ENCODE measurements around the gene ZNF417.

Gene ZNF417

GRCh38 chr19:57927587-57927986, 11.2 kb upstream of the ZNF417 start:
- TF ChIP-seq OSR1 (CRISPR knock-in tag; IDR thresholded peaks at IDR 0.05) (no peak), ZNF565 (CRISPR knock-in tag; conservative IDR thresholded peaks at IDR 0.05; ENCODE audit: low read depth) (no peak), GLIS3 (CRISPR knock-in tag; IDR thresholded peaks at IDR 0.05) (no peak), ZNF8 (CRISPR knock-in tag; IDR thresholded peaks at IDR 0.05) (no peak), RARB (CRISPR knock-in tag; IDR thresholded peaks at IDR 0.05) (no peak), ARNTL (CRISPR knock-in tag; IDR thresholded peaks at IDR 0.05; ENCODE audit: borderline replicate concordance, low read depth) (no peak)
- ATAC-seq: no peak

GRCh38 chr19:57914531-57914930, 1.9 kb downstream of the ZNF417 start:
- no peak for ATAC-seq
- TF ChIP-seq ZNF565 (CRISPR knock-in tag; conservative IDR thresholded peaks at IDR 0.05; ENCODE audit: low read depth): no peak
- no peak for TF ChIP-seq ZC3H10 (CRISPR knock-in tag; IDR thresholded peaks at IDR 0.05)
- no peak for TF ChIP-seq ISL1 (CRISPR knock-in tag; IDR thresholded peaks at IDR 0.05)
- TF ChIP-seq, protein P1, sequence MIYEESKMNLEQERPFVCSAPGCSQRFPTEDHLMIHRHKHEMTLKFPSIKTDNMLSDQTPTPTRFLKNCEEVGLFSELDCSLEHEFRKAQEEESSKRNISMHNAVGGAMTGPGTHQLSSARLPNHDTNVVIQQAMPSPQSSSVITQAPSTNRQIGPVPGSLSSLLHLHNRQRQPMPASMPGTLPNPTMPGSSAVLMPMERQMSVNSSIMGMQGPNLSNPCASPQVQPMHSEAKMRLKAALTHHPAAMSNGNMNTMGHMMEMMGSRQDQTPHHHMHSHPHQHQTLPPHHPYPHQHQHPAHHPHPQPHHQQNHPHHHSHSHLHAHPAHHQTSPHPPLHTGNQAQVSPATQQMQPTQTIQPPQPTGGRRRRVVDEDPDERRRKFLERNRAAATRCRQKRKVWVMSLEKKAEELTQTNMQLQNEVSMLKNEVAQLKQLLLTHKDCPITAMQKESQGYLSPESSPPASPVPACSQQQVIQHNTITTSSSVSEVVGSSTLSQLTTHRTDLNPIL (CRISPR knock-in tag; IDR thresholded peaks at IDR 0.05; ENCODE audit: low read depth): no peak
- TF ChIP-seq ZNF8 (CRISPR knock-in tag; IDR thresholded peaks at IDR 0.05): no peak
- no peak for TF ChIP-seq SNAI2 (CRISPR knock-in tag; IDR thresholded peaks at IDR 0.05)
- TF ChIP-seq TCF4 (CRISPR knock-in tag; IDR thresholded peaks at IDR 0.05; ENCODE audit: borderline replicate concordance): no peak
- no peak for TF ChIP-seq CSDC2 (CRISPR knock-in tag; IDR thresholded peaks at IDR 0.05)
- no peak for TF ChIP-seq ESRRG (CRISPR knock-in tag; IDR thresholded peaks at IDR 0.05)
- no peak for TF ChIP-seq RARB (CRISPR knock-in tag; IDR thresholded peaks at IDR 0.05)
- TF ChIP-seq POU6F1 (CRISPR knock-in tag; IDR thresholded peaks at IDR 0.05; ENCODE audit: borderline replicate concordance, low read depth): no peak
- TF ChIP-seq ARNTL (CRISPR knock-in tag; IDR thresholded peaks at IDR 0.05; ENCODE audit: borderline replicate concordance, low read depth): no peak

- TF ChIP-seq GLIS3 (CRISPR knock-in tag; IDR thresholded peaks at IDR 0.05) (no peak), ZNF565 (CRISPR knock-in tag; conservative IDR thresholded peaks at IDR 0.05; ENCODE audit: low read depth) (no peak)
- TF ChIP-seq, protein P2, sequence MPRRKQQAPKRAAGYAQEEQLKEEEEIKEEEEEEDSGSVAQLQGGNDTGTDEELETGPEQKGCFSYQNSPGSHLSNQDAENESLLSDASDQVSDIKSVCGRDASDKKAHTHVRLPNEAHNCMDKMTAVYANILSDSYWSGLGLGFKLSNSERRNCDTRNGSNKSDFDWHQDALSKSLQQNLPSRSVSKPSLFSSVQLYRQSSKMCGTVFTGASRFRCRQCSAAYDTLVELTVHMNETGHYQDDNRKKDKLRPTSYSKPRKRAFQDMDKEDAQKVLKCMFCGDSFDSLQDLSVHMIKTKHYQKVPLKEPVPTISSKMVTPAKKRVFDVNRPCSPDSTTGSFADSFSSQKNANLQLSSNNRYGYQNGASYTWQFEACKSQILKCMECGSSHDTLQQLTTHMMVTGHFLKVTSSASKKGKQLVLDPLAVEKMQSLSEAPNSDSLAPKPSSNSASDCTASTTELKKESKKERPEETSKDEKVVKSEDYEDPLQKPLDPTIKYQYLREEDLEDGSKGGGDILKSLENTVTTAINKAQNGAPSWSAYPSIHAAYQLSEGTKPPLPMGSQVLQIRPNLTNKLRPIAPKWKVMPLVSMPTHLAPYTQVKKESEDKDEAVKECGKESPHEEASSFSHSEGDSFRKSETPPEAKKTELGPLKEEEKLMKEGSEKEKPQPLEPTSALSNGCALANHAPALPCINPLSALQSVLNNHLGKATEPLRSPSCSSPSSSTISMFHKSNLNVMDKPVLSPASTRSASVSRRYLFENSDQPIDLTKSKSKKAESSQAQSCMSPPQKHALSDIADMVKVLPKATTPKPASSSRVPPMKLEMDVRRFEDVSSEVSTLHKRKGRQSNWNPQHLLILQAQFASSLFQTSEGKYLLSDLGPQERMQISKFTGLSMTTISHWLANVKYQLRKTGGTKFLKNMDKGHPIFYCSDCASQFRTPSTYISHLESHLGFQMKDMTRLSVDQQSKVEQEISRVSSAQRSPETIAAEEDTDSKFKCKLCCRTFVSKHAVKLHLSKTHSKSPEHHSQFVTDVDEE (CRISPR knock-in tag; IDR thresholded peaks at IDR 0.05): no peak
- no peak for ATAC-seq
Observed at GRCh38 chr19:57907394-57907793, 9.0 kb downstream of the ZNF417 start.

DNA sequence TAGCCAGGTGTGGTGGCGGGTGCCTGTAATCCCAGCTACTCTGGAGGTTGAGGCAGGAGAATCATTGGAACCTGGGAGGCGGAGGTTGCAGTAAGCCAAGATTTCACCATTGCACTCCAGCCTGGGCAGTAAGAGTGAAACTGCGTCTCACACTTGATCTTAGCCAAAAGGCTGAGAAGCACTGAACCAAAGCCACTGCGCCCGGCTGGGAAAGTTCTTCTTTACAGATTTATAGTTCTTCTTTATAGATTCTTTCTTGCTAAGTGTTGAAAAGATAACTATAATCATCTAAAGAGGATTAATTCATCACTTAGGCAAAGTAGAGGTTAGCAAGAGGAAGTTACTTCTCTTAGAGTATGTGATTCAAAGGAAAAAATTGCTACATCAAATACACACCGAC, 11.1 kb downstream of the ZNF417 start:
- no peak for ATAC-seq
- TF ChIP-seq, protein P1 (CRISPR knock-in tag; IDR thresholded peaks at IDR 0.05; ENCODE audit: low read depth): no peak
- TF ChIP-seq TOX (CRISPR knock-in tag; IDR thresholded peaks at IDR 0.05; ENCODE audit: borderline replicate concordance): no peak

- no peak for ATAC-seq
- no peak for TF ChIP-seq BACH2 (CRISPR knock-in tag; IDR thresholded peaks at IDR 0.05; ENCODE audit: borderline replicate concordance)
- TF ChIP-seq, protein P1 (CRISPR knock-in tag; IDR thresholded peaks at IDR 0.05; ENCODE audit: low read depth): no peak
- no peak for TF ChIP-seq CSDC2 (CRISPR knock-in tag; IDR thresholded peaks at IDR 0.05)
- no peak for TF ChIP-seq ZFP30 (CRISPR knock-in tag; IDR thresholded peaks at IDR 0.05)
- TF ChIP-seq ARNTL (CRISPR knock-in tag; IDR thresholded peaks at IDR 0.05; ENCODE audit: borderline replicate concordance, low read depth): no peak
- no peak for TF ChIP-seq ZNF8 (CRISPR knock-in tag; IDR thresholded peaks at IDR 0.05)
- no peak for TF ChIP-seq TOX (CRISPR knock-in tag; IDR thresholded peaks at IDR 0.05; ENCODE audit: borderline replicate concordance)
- TF ChIP-seq, protein P3, sequence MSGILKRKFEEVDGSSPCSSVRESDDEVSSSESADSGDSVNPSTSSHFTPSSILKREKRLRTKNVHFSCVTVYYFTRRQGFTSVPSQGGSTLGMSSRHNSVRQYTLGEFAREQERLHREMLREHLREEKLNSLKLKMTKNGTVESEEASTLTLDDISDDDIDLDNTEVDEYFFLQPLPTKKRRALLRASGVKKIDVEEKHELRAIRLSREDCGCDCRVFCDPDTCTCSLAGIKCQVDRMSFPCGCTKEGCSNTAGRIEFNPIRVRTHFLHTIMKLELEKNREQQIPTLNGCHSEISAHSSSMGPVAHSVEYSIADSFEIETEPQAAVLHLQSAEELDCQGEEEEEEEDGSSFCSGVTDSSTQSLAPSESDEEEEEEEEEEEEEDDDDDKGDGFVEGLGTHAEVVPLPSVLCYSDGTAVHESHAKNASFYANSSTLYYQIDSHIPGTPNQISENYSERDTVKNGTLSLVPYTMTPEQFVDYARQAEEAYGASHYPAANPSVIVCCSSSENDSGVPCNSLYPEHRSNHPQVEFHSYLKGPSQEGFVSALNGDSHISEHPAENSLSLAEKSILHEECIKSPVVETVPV (CRISPR knock-in tag; IDR thresholded peaks at IDR 0.05): no peak
- TF ChIP-seq GLIS3 (CRISPR knock-in tag; IDR thresholded peaks at IDR 0.05): no peak
- TF ChIP-seq TCF4 (CRISPR knock-in tag; IDR thresholded peaks at IDR 0.05; ENCODE audit: borderline replicate concordance): no peak
- no peak for TF ChIP-seq POU6F1 (CRISPR knock-in tag; IDR thresholded peaks at IDR 0.05; ENCODE audit: borderline replicate concordance, low read depth)
- TF ChIP-seq ZFP3 (CRISPR knock-in tag; IDR thresholded peaks at IDR 0.05): no peak
- TF ChIP-seq OSR1 (CRISPR knock-in tag; IDR thresholded peaks at IDR 0.05): no peak
- no peak for TF ChIP-seq ZC3H10 (CRISPR knock-in tag; IDR thresholded peaks at IDR 0.05)
- TF ChIP-seq PPARA (CRISPR knock-in tag; IDR thresholded peaks at IDR 0.05; ENCODE audit: borderline replicate concordance): no peak
- no peak for TF ChIP-seq ESRRG (CRISPR knock-in tag; IDR thresholded peaks at IDR 0.05)
Observed at GRCh38 chr19:57903618-57904184, 12.7 kb downstream of the ZNF417 start.
